ENCODE measurements around the gene KLF16. TPM values are rescaled to one million over a fixed set of nuclear protein-coding genes. Genes with fewer than 3 reads are reported as not detected.

The KLF16 gene
- polyA plus RNA-seq, 4 donors = 7.8 to 18.6 (median 14.0) TPM

DNA sequence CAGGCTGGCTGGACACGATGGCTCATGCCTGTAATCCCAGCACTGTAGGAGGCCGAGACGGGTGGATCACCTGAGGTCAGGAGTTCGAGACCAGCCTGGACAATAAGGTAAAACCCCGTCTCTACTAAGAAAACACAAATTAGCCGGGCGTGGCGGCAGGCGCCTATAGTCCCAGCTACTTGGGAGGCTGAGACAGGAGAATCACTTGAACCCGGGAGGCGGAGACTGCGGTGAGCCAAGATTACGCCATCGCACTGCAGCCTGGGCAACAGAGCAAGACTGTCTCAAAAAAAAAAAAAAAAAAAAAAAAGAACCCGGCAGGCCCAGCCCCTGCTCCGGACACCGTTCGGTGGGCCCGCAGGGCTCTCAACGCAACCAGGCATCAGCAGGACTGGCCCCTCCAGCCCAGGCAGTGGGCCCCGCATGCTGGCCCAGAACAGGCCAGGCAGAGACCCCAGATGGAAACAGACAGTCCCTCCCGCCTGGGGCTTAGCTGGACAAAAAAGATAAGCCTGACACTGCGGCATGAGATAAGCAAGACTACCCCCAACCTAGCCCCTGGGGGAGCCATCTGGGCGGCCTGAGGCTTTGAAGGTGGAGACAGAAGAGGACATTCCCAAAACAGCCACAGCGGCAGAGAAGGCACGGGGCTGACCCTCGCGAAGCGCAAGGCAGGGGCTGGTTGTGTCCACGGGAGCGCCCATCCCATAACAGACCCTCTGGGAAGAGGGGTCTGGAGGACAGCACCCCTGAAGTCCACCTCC is 26.7 kb downstream of the KLF16 start:
- H3K27ac ChIP-seq (ENCODE audit: low read depth in 1 of 3, low read length in 2 of 3) = no peak overlapping the region
- WGBS, 3 donors = 90 to 93% (median 92%) methylated on average over 29 to 31 of the region's 31 CpGs
- peaks cover 0 to 77% (median 0%) of the 10 kb centered on the region in 3 donors for H3K36me3 ChIP-seq (ENCODE audit: control insufficient read depth in 3 of 3, insufficient read depth in 2 of 3, low read depth in 1 of 3, low read length in 3 of 3)
- H3K4me3 ChIP-seq (ENCODE audit: low read depth in 1 of 3, low read length in 3 of 3) = no peak overlapping the region
- no peaks in the 10 kb centered on the region for H3K9me3 ChIP-seq (ENCODE audit: control insufficient read depth in 2 of 2, insufficient read depth in 1 of 2, low read depth in 1 of 2, low read length in 1 of 2)
- no peaks in the 10 kb centered on the region for H3K27me3 ChIP-seq (ENCODE audit: control insufficient read depth in 3 of 3, insufficient read depth in 3 of 3, low read length in 3 of 3)
- FAIRE-seq = no peak
- peaks cover 0 to 20% (median 4%) of the 10 kb centered on the region in 3 donors for H3K4me1 ChIP-seq (ENCODE audit: control insufficient read depth in 3 of 3, insufficient read depth in 2 of 3, low read depth in 1 of 3, low read length in 2 of 3)
- DNase-seq = no peak

DNA sequence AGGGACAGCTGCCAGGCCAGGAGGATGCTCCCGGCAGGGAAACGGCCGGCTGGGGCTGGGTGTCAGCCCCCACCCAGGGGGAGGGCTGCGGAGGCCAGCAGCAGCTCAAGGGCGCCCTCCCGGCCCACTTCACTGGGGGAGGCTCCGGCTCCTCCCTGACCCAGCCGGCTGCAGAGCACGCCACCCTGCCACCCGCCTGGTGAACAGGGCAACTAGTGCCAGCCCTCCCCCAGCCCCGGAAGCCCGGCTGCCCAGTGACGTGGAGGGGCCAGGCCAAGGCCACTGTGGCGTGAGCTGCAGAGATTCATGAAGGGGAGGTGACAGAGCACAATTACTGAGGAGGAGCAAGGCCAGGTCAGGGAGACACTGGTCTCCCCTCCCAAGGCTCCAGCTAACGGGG is 29.8 kb downstream of the KLF16 start:
- DNase-seq (no peak), FAIRE-seq (no peak)
- Histone ChIP-seq H3K9me3 (ENCODE audit: control insufficient read depth in 2 of 2, insufficient read depth in 1 of 2, low read depth in 1 of 2, low read length in 1 of 2) (no peaks in the 10 kb centered on the region), H3K4me1 (ENCODE audit: control insufficient read depth in 3 of 3, insufficient read depth in 2 of 3, low read depth in 1 of 3, low read length in 2 of 3) (peaks cover 0 to 6% (median 0%) of the 10 kb centered on the region in 3 donors), H3K36me3 (ENCODE audit: control insufficient read depth in 3 of 3, insufficient read depth in 2 of 3, low read depth in 1 of 3, low read length in 3 of 3) (peaks cover 0 to 77% (median 0%) of the 10 kb centered on the region in 3 donors), H3K27ac (ENCODE audit: low read depth in 1 of 3, low read length in 2 of 3) (no peak overlapping the region), H3K4me3 (ENCODE audit: low read depth in 1 of 3, low read length in 3 of 3) (no peak overlapping the region), H3K27me3 (ENCODE audit: control insufficient read depth in 3 of 3, insufficient read depth in 3 of 3, low read length in 3 of 3) (no peaks in the 10 kb centered on the region)
- 80 to 87% (median 83%) methylated on average over 14 to 15 of the region's 15 CpGs for WGBS, 3 donors

DNA sequence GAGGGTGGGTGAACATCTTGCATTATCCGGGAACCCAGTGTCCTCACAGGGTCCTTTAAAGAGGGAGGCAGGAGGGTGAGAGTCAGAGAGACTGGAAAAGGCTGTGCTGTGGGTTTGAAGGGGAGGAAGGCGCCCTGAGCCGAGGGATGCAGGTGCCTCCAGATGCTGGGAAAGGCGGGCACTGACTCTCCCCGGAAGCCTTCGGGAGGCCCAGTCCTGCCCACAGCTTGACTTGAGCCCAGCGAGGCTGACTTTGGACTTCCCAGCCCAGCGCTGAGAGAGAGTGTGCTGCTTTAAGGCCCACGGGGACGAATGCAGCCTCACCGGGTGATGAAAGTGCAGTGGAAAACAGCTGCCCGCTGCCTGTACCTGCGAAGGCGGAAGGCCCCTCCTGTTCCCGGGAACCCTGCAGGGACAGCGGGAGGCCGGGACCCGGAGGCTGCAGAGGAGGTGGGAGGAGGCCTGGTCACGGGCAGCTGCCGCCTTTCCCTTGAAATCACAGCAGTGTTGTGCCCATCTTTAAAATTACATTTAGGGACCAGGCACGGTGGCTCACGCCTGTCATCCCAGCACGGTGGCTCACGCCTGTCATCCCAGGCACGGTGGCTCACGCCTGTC is 31.2 kb downstream of the KLF16 start:
- no peak for FAIRE-seq

DNA sequence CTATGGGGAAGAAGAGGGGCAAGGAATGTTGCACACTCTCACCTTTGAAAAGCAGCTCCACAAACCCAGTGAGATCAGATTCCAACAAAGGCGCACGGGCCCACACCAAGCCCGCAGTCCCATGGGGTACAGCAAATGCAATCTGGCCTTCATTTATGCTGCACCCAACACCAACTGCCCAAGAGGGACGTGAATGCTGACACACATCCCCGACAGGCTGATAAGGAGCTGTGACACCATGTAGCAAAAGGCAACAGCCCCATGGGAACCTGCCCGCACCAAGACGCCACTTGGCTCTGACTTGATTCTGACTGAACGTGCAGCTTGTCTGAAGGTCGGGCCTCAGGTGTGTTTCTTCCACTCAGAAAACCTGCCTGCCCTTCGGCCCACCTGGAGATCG is 32.4 kb downstream of the KLF16 start:
- no peak for FAIRE-seq
- no peak overlapping the region for H3K4me3 ChIP-seq (ENCODE audit: low read depth in 1 of 3, low read length in 3 of 3)
- no peaks in the 10 kb centered on the region for H3K9me3 ChIP-seq (ENCODE audit: control insufficient read depth in 2 of 2, insufficient read depth in 1 of 2, low read depth in 1 of 2, low read length in 1 of 2)
- H3K4me1 ChIP-seq (ENCODE audit: control insufficient read depth in 3 of 3, insufficient read depth in 2 of 3, low read depth in 1 of 3, low read length in 2 of 3) = peaks cover 0 to 10% (median 5%) of the 10 kb centered on the region in 3 donors
- peaks cover 0 to 82% (median 6%) of the 10 kb centered on the region in 3 donors for H3K36me3 ChIP-seq (ENCODE audit: control insufficient read depth in 3 of 3, insufficient read depth in 2 of 3, low read depth in 1 of 3, low read length in 3 of 3)
- 89 to 91% (median 90%) methylated on average over 11 of the region's 11 CpGs for WGBS, 3 donors
- H3K27ac ChIP-seq (ENCODE audit: low read depth in 1 of 3, low read length in 2 of 3) = no peak overlapping the region
- H3K27me3 ChIP-seq (ENCODE audit: control insufficient read depth in 3 of 3, insufficient read depth in 3 of 3, low read length in 3 of 3) = no peaks in the 10 kb centered on the region
- no peak for DNase-seq

More for the DNA sequence above, 31.2 kb downstream of the KLF16 start:
- Histone ChIP-seq H3K4me1 (ENCODE audit: control insufficient read depth in 3 of 3, insufficient read depth in 2 of 3, low read depth in 1 of 3, low read length in 2 of 3) (peaks cover 0 to under 1% (median 0%) of the 10 kb centered on the region in 3 donors), H3K9me3 (ENCODE audit: control insufficient read depth in 2 of 2, insufficient read depth in 1 of 2, low read depth in 1 of 2, low read length in 1 of 2) (no peaks in the 10 kb centered on the region), H3K27me3 (ENCODE audit: control insufficient read depth in 3 of 3, insufficient read depth in 3 of 3, low read length in 3 of 3) (no peaks in the 10 kb centered on the region), H3K4me3 (ENCODE audit: low read depth in 1 of 3, low read length in 3 of 3) (no peak overlapping the region), H3K36me3 (ENCODE audit: control insufficient read depth in 3 of 3, insufficient read depth in 2 of 3, low read depth in 1 of 3, low read length in 3 of 3) (peaks cover 0 to 82% (median 2%) of the 10 kb centered on the region in 3 donors), H3K27ac (ENCODE audit: low read depth in 1 of 3, low read length in 2 of 3) (no peak overlapping the region)
- DNase-seq = no peak
- WGBS, 3 donors = 86 to 88% (median 86%) methylated on average over 26 of the region's 26 CpGs

DNA sequence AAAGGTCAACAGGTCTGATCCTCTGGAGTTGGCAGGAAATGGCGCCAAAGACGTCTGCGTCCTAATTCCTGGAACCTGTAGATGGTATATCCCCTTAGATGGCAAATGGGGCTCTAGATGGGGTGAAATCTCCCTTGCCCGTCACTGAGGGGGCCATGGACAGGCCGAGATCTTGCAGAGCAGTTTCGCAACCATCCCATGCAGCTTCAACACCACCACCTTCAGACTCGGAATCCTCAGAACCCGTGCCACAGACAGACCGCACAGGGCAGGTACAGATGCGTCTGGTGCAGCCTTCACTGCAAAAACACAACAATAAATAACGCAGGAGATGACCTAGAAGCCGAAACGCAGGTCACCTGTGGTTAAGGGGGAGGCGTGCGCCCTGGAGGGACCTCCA is 32.8 kb downstream of the KLF16 start:
- DNase-seq (no peak), FAIRE-seq (no peak)
- Histone ChIP-seq H3K36me3 (ENCODE audit: control insufficient read depth in 3 of 3, insufficient read depth in 2 of 3, low read depth in 1 of 3, low read length in 3 of 3) (peaks cover 0 to 82% (median 6%) of the 10 kb centered on the region in 3 donors), H3K27ac (ENCODE audit: low read depth in 1 of 3, low read length in 2 of 3) (no peak overlapping the region), H3K4me3 (ENCODE audit: low read depth in 1 of 3, low read length in 3 of 3) (no peak overlapping the region), H3K27me3 (ENCODE audit: control insufficient read depth in 3 of 3, insufficient read depth in 3 of 3, low read length in 3 of 3) (no peaks in the 10 kb centered on the region), H3K4me1 (ENCODE audit: control insufficient read depth in 3 of 3, insufficient read depth in 2 of 3, low read depth in 1 of 3, low read length in 2 of 3) (peaks cover 0 to 13% (median 5%) of the 10 kb centered on the region in 3 donors), H3K9me3 (ENCODE audit: control insufficient read depth in 2 of 2, insufficient read depth in 1 of 2, low read depth in 1 of 2, low read length in 1 of 2) (no peaks in the 10 kb centered on the region)
- 91 to 95% (median 94%) methylated on average over 15 of the region's 15 CpGs for WGBS, 3 donors

DNA sequence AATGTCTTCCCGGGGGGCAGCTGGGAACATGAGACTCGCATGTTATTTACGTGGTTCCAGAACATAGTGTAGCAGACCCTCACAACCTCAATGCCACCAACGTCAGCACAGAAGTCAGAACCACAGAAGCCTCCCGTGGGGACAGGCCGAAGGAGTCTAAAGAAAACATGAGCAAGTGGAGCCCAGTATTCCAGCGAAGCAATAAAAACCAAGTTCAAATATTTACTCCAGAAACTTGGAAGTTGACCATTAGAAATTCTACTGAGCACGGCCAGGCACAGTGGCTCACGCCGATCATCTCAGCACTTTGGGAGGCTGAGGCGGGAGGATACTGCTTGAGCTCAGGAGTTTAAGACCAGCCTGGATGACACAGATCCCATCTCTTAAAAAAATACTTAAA is 33.4 kb downstream of the KLF16 start:
- peaks cover 0 to 83% (median 6%) of the 10 kb centered on the region in 3 donors for H3K36me3 ChIP-seq (ENCODE audit: control insufficient read depth in 3 of 3, insufficient read depth in 2 of 3, low read depth in 1 of 3, low read length in 3 of 3)
- H3K27me3 ChIP-seq (ENCODE audit: control insufficient read depth in 3 of 3, insufficient read depth in 3 of 3, low read length in 3 of 3) = no peaks in the 10 kb centered on the region
- no peak overlapping the region for H3K4me3 ChIP-seq (ENCODE audit: low read depth in 1 of 3, low read length in 3 of 3)
- H3K27ac ChIP-seq (ENCODE audit: low read depth in 1 of 3, low read length in 2 of 3) = no peak overlapping the region
- H3K4me1 ChIP-seq (ENCODE audit: control insufficient read depth in 3 of 3, insufficient read depth in 2 of 3, low read depth in 1 of 3, low read length in 2 of 3) = peaks cover 0 to 13% (median 5%) of the 10 kb centered on the region in 3 donors
- FAIRE-seq (no peak), DNase-seq (no peak)
- no peaks in the 10 kb centered on the region for H3K9me3 ChIP-seq (ENCODE audit: control insufficient read depth in 2 of 2, insufficient read depth in 1 of 2, low read depth in 1 of 2, low read length in 1 of 2)
- WGBS, 3 donors = 86 to 93% (median 89%) methylated on average over 11 of the region's 11 CpGs

DNA sequence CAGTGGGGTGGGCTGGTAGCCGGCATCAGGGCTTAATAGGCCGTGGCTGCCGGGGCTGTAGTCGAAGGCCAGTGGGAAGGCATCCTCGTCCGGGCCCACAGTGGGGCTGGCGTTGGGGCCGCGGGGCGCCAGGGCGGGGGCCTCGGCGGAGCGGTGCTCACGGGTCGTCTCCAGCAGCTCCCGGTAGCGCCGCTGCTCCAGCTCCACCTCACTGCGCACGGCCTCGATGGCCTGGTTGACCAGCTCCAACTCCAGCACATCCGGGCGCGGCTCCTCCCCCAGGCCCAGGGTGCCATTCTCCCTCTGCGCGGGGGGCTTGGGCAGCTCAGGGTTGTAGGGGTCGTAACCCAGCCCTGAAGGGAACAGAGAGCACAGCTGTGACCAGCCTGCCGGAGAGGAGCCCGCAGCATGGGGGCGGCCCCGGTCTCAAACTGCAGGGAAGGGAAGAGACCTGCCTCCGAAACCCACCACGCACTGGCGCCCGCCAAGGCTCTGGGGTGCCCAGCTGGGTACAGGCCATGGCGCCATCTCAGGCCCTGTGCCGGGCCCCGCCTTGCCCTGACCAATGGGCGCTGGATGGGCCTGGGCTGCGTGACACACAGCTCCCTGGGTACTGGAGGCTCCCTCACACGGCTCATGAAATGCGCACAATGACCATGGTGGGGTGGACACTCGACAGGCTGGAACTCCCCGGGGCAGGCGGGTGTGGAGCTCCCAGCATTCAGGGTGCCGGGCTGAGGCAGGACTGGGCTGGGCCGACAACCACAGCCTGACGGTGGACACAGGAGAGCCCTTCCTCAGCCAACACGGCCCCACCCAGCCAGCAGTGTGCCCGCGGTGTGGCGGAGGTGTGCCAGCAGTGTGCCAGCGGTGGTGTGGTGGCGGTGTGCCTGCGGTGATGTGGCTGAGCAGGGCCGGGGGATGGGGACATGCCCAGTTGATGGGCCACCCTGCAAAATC is 34.8 kb downstream of the KLF16 start:
- FAIRE-seq (no peak), DNase-seq (no peak)
- Histone ChIP-seq H3K4me3 (ENCODE audit: low read depth in 1 of 3, low read length in 3 of 3) (no peak overlapping the region), H3K36me3 (ENCODE audit: control insufficient read depth in 3 of 3, insufficient read depth in 2 of 3, low read depth in 1 of 3, low read length in 3 of 3) (peaks cover 0 to 82% (median 12%) of the 10 kb centered on the region in 3 donors), H3K27ac (ENCODE audit: low read depth in 1 of 3, low read length in 2 of 3) (no peak overlapping the region), H3K9me3 (ENCODE audit: control insufficient read depth in 2 of 2, insufficient read depth in 1 of 2, low read depth in 1 of 2, low read length in 1 of 2) (no peaks in the 10 kb centered on the region), H3K27me3 (ENCODE audit: control insufficient read depth in 3 of 3, insufficient read depth in 3 of 3, low read length in 3 of 3) (no peaks in the 10 kb centered on the region), H3K4me1 (ENCODE audit: control insufficient read depth in 3 of 3, insufficient read depth in 2 of 3, low read depth in 1 of 3, low read length in 2 of 3) (peaks cover 0 to 13% (median 5%) of the 10 kb centered on the region in 3 donors)
- WGBS, 3 donors = 90 to 93% (median 93%) methylated on average over 48 to 57 of the region's 57 CpGs

Data from small intestine (tissue), 7 donors.